Fibroblast of peridontal ligament (primary cell): Measurements from ENCODE around the gene TMEM175.

Experiments used
- DNase-seq: peaks from one replicate; pipeline ENCODE4 v3.0.0-alpha.2; 2010; ENCODE audit errors: extremely low read depth

The TMEM175 gene

DNA sequence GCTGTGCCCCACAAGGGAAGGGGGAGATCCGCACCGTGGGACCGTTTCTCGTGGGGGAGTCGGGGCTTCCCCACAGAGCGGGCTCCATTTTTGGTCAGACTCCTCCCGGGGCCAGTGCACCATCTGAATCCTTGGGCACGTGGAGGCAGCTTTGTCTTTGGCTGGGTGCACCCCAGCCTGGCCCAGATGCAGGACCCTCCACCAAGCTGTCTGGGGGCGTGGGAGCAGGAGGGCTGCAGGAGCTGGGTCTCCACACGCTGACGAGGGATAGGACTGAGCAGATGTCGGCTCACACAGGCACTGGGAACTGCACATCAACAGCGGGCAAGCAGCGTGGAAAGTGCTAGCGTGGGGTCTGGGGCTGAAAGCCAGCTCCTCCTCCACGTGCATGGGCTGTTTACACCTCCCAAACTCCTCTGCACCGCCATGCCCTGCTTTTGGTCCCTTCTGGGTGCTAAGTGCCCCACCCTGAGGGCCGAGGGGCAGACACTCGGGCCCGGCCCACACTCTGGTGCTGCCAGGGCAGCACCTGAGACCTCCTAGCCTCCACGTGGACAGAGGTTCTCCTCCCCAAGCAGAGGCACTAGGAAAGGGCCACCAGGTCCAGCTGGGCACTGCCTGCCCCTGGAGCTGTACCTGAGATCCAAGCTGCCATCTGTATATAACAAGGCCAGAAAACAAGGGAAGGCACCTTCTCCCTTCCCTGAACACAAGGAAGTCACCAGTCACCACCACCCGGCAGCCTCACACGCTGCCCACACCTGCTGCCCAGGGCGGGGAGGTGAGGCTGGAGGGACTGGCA, 27.3 kb downstream of the TMEM175 start:
- DNase-seq, result no peak

DNA sequence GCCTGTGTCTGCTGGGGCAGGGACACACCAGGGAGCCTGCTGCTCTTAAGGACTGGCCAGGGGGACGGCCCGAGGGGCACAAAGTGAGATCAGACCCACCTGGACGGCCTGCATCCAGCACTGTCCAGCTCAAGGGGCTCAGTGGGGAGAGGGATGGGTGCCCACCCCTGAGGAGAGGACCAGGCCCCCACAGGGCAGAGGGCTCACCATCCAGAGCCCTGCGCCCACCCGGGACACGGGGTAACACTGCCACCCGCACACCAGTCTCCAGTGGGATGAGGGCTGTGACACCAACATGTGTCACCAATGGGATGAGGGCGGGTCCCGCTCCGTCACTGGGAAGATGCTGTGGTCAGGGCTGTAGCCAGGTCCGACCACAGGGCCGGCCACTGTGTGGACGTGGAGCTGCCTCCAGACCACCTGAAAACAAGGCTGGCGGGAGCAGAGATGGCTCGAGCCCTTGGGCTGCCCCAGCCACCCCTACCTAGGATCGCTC, 27.9 kb downstream of the TMEM175 start:
- DNase-seq, result no peak

DNA sequence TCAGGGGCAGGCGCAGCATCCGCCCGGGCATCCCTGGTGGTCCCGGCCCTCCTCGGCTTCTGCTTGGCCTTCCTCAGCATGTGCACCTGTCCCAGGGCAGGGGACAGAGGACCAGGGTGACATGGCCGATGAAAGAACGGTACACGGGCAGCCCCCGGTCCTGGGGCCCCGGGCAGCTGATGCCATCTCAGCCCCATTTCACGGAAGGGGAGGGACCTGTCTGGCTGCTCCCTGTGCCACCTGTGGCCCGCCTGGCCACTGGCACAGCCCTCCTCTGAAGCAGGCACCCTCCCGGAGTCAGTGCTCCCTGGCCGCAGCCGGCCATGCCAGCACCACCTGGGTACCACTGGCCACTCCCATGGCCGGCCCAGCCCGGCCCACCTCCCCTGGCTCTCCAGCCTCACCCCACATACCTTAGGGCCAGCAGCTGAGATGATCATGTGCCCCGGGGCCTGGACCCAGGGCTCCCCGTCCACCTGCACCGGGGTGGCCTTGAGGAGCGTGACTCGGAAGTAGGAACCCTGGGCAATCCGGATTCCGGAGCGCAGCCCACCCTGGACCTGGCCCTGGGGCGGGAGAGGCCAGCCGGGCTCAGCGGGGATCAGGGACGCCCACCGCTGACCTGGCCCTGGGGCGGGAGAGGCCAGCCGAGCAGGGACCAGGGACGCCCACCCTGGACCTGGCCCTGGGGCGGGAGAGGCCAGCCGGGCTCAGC, 28.5 kb downstream of the TMEM175 start:
- DNase-seq, result no peak

DNA sequence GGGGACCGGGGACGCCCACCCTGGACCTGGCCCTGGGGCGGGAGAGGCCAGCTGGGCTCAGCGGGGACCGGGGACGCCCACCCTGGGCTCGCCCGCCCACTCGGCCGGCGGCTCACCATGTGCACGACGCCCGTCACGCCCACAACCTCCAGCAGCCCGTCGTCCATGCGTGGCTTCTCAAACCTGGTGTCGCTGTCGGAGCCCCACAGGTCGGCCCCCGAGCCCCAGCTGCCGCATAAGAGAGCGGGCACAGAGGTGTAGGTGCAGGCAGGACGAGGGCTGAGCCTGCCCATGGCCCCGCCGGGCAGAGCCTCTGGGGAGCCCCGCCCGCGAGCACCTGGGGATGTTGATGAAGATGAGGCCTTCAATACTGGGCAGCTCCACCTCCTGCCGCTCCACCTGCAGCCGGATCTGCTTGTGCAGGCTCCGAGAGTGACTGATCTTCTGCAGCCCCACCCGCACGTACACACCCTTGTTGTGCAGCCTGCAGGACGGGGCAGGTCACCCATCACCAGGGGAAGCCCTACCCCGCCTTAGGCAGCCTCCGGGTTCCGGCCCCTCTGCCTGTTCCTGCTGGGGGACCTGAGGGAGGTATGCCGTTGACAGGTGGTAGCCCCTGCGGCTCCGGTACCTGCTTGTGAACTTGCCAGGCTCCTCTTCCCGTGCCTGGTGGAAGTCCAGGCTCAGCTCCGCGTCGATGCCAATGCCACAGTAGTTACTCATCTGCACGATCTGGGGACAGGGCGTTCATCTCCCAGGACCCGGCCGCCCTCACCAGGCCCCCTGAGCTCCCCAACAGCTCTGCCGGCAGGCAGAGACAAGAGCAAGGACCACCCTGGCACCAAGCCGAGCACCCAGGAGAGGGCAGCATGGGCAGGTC, 29.3 kb downstream of the TMEM175 start:
- no peak for DNase-seq

DNA sequence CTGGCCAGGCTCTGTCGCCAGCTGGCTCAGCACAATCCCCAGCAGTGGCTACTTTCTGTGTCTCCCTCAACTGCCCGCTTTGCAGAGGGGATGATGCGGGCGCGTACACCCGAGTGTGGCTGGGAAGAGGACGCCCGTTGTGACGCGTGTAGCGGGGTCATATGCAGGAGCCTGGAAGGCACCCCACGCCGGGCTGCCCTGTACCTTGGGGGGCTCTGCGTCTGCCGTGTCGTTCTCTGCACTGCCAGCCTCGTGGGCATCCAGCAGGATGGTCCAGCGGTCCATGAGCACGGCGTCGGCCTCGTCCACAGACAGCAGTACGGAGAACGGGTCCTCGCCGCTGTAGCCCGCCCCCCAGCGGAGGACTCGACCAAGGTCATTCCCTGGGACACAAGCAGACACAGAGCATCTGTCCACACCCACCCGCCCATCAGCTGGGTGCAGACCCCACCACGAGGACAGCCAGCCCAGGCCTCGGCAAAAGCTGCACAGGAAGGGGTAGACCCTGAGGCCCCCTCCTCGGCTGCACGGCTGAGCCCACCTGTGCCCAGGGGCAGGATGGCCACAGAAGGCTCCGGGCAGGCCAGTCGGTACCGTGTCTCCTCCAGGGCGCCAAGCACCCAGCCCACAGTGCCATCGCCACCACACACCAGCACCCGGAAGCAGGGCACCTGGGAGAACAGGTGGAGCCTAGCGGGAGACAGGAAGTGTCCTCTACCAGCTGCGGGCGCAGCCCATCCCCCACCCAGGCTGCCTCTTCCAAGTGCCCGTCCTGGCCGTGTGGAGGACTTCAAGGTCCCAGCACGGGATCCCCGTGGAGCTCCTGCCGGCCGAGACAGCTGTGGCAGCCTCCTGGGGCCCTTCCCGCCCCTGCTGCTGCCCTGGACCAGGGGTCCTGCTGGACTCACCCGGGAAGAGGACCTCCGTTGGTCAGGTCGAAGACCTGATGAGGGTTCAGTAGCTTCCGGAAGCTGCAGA, 30.3 kb downstream of the TMEM175 start:
- no peak for DNase-seq

DNA sequence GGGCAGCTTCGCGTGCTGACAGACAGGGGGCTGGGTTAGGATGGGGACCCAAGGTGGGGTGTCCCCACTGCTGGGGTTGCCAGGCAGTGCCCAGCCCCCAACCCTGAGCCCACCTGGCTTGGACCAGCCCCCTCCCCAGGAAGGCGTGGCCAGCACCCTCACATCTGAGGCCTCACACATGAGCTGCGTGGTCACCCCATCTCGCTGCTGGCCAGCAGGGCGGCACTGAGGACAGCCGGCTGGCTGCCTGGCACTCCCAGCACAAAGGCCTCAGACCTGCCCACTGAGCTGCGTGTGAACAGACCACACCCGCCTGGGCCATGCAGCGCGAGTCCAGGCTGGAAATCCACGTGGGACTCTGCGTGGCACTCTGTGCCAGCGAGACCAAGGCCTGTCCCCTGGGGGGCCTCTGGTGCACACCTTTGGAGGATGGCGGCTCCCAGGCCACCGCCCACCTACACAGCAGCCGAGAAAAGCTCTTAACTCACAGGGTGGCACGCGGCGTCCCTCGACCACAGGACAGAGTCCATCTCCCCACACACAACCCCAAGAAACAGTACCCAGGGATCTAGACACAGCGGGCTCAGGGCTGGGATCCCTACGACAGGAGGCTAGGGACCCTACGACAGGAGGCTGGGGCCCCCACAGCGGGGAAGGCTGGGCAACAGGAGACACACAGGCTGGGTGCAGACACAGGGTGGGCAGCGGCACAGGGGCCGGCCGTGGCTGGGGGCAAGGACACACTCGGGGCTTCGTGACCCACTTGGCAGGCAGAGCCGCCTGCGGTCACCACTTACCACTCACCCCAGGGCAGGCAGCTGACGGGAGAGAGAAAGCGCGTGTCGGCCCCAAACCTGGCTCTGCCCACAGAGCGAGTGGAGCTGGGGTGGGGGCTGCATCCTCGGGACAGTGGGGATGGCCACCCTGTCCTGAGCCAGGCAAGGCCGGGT, 31.3 kb downstream of the TMEM175 start:
- no peak for DNase-seq

DNA sequence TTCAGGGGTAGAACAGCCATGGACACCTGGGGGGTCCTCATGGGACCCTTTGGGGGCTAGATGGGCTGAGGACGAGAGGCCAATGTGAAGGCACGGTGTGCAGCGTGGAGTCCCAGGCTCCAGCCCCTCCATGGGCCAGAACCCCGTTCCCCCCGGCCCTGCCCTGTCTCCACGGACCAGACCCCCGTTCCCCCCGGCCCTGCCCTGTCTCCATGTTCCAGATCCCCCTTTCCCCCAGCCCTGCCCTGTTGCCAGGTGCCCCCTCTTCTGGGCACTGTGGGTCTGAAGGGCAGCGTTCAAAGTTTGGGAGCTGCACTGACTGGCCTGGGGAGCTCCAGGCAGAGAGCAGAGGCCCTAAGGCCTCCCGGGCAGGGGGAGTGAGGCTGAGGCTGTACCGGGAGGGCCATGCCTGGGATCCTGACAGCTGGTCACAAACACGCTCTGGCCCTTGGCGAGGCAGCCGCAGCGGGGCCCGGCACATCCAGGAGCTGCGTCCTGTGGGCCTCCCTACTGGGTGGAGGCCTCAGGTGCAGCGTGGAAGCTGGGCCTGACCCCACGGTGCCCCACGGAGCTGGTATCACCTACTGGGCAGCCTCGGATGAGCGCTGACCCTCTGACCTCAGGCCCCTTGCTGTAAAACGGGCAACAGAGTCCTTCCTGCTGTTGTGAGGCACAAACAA, 32.2 kb downstream of the TMEM175 start:
- DNase-seq, result no peak

DNA sequence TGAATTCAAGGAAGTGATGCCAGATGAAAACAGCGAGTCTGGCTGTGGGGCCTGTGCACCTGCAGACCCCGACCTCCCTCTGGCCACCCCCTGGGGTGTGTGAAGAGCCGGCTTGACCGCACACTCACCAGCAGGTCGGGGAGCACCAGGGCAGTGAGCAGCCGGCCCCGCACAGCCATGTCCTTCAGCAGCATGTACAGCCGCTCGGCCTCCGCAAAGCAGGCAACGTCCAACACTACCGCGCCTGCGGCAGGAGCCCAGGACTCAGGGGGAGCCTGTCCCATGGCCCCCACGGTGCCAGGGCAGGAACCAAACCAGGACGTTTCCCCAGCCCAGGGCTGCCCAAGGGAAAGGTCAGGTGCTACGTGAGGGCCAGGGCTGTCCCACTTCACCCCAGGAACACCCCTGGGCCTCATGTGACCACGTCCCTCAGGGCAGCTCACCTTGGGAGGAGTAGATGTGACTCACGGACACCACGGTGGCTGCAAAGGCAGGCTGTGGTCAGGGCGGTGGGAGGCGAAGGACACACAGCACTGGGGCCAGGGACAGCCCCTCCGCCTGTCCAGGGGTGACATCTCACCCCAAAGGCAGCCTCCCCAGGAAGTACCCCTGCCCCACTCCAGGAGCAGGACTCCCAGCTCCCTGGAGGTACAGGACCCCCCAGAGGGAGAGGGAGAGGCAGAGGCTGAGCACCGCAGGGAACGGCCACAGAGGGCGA, 32.9 kb downstream of the TMEM175 start:
- no peak for DNase-seq

DNA sequence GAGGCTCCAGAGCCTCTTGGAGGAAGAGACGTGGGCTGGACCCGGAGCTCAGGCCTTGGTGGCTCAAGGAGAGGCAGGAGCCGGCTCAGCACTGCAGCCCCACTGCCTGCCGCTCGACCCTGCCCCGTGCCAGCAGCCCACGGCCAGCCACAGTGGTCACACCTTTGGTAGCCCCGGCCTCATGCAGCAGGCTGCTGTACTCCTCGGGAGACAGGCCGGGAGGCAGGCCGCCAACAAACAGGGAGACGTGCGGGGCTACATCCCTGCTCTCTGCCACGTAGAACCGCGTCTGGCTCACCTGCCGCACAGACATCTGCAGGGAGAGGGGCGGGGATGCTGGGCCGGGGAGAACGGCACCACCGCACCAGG, 33.5 kb downstream of the TMEM175 start:
- no peak for DNase-seq

DNA sequence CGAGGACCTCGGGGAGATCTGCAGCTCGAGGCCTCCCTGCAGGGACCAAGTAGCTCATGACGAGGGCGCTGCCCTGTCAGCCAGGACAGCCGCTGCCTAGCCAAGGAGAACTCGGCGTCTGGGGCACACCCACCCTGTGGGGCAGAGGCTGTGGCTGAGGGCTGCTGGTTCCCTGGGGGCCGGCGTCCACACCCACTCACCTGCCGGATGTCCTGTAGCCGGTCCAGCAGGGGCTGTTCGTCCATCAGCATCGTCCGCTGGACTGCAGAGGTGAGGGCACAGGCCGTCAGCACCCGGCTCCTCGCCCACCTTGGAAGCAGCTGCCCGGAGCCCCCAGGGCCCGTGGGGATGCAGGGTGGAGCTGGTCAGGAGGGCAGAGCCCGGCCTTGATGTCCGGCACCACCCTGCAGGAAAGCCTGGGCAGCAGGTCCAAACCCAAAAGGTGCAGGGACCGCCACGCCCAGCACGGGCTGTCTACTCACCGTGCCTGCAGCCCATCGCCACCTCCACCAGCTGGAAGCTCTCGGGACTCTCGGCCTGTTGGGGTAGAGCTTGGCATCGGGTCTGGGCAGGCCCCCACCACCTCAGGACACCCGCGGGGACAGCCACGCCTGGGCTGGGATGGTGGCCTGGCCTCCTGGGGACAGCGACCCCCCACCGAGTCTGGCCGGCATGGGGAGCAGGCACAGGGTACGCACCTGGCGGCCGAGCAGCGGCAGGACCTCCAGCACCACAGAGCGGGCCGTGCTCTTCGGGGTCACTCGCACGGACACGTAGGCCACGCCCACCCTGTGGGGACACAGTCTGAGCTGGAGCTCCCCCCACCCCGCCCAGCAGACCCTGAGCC, 34.2 kb downstream of the TMEM175 start:
- no peak for DNase-seq

DNA sequence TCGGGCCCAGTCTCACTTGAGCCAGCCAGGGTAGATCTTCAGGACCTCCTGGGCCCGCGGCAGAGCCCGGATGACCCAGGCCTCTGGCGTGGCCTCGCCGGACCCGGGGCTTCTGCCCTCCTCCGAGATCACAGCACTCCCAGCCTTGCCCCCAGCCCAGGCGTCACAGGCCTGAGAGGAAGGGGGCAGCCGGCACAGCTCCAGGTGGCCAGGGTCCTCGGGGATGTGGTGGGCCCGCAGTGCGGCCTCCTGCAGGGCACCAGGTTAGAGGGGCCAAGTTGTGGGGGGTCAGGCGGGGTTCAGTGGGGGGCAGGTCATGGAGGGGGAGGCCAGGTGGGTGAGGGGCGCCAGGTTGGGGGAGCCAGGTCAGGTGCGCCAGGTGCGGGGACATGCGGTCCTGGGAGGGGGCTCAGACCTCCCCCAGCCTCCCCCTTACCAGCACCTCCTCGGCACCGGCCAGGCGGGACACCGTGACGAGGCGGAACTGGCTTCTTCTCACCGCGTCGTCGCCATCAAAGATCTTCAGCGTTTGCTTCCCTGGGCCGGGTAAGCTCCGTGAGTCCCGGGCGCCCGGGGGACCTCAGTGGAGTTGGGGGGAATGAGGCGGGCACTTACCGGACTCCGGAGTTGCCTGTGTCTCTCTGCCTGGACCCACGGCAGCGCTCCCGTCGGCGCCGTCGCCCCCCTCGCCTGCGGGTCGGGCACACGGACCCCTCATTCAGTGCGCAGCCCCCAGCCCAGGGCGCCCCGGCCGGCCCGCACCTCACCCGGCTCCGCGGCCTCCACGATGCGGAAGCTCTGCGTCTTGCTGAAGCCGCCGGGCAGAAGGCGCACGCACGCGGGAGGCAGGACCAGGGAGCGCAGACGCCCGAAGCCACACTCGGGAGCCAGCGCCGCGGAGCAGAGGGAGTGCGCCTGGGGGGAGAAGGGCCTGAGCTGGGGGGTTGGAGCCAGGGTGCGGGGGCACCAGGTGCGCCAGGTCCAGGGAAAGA, 35.1 kb downstream of the TMEM175 start:
- DNase-seq, result no peak

DNA sequence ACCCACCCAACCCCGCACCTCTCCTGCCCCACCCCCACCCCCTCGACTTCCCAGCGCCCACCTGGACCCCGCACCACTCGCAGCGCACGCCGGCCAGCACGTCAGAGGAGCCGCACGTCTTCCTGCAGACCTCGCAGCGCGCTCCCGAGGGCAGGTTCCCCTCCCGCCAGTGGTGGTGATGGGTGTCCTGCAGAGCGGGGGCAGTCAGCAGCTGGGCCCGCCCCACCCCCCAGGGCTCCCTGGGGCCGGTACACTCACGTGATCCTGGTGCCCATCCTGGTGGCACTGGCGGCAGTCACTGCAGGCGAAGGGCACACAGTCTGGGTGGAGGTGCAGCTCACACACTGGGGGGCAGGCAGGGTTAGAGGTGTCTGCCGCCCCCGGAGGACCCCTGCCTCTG, 36.0 kb downstream of the TMEM175 start:
- no peak for DNase-seq

DNA sequence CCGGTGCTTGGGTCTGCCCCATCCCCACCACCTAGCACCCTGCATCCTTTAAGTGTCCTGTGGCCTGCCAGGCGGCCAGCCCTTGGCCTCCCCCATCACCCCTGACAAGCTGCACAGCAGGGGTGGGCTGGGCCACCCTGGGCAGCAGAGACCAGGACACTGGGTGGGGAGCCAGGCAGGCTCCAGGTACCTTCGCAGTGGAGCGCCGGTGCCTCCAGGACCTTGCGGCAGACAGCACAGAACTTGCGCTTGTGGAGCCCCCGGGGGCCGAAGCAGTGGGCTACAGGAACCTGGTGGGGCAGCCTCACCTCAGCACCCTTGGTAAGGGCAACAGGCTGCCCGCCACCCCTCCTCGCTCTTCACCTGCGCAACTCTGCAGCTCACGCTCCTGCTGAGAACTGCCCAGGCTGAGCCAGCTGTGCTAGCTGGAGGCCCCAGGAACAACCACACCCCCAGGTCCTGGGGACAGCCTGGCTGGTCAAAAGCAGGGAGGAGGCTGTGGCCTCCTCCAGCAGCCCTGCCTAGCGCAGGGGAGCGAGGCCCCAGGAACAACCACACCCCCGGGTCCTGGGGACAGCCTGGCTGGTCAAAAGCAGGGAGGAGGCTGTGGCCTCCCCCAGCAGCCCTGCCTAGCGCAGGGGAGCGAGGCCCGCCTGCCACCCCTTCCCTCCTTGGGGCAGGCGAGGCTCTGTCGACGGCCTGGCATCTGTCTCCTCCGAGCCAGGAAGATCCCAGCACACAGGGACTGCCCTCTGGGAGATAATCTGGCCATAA, 36.5 kb downstream of the TMEM175 start:
- no peak for DNase-seq

DNA sequence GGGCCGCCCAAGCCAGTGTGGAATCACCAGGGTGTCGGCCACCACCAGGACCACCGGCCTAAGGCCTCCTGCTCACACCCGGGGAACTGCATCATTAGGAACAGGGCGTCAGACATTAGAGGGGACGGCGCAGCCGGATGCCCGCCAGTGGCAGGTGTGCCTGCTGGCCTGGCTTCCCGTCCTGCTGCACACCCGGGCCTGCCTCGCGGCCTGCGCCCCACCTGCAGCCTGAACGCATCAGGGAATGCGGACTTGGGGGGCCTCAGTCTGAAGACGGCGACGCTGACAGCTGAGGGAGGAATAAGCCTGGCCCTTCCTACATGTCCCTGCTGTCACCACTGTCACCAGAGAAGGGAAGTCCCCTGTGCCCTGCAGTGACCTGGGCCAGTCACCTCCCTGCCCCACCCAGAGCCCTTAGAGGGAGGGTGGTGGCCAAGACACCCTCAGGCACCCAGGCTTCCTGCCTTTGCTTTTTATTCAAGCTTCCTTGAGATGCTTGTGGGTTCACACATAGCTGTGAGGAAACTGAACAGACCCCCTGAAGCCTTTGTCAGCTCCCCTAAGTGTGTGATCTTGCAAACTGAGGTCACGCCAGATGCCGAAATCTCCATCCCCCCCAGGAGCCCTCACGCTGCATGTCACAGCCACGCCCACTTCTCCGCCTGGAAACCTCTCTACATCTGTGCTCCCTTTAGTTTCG, 37.9 kb downstream of the TMEM175 start:
- DNase-seq, result no peak
